SK-N-MC (cell line): ENCODE results near the gene MS4A15.

Experiments
- EZH2 ChIP-seq: fragments of 200-600 bp; sonication (generic); IDR thresholded peaks from one replicate; pipeline ENCODE4 v1.6.1; 2017; ENCODE audit warnings: antibody characterized with exemption
- POLR2AphosphoS5 ChIP-seq: IDR thresholded peaks from 2 replicates; pipeline ENCODE4 v1.6.1; 2012; ENCODE audit warnings: mild to moderate bottlenecking, low read depth, low read length, borderline replicate concordance

DNA sequence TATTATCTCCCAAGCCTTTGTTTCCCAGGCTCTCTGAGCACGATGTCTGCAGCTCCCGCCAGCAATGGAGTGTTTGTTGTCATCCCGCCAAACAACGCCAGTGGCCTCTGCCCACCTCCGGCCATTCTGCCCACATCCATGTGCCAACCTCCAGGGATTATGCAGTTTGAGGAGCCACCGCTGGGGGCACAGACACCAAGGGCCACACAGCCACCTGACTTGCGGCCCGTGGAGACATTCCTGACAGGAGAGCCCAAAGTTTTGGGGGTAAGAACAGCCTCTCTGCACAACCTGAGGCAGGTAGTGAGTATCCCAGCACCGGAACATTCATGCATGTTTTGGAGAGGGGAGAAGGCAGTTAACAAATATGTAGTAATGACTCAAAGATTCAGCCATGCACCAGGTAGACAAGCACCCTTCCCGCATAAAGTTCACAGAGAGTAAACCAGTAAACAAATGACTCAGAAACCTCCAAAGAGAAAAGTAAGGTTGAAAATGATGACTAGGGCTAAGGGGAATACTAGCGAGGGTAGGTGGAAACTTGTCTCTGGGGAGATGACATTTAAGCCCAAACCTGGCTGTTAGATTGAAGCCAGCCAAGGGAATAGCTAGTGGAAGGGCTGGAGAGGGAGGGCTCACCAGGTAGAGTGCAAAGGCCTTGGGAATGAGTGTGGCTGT lies 7.2 kb downstream of the MS4A15 start:
- TF ChIP-seq EZH2: no peak
- TF ChIP-seq POLR2AphosphoS5: no peak
